ENCODE measurements around the gene GPATCH1. TPM values are rescaled to one million over a fixed set of nuclear protein-coding genes. Genes with fewer than 3 reads are reported as not detected.

GPATCH1 gene
- total and polyA plus RNA-seq, 2 of the 13 experiments (the other 11 are each of a cell fraction or from before 2014, with no cell fraction given) = 6.8 to 6.9 TPM

- TF ChIP-seq PBX3 (CRISPR knock-in tag; IDR thresholded peaks at IDR 0.05; ENCODE audit: borderline replicate concordance) (no peak), E2F5 (CRISPR knock-in tag; conservative IDR thresholded peaks at IDR 0.05) (no peak), IRF1 (CRISPR knock-in tag; IDR thresholded peaks at IDR 0.05; ENCODE audit: low read depth) (0 out of 2 replicates have a peak, but pooled peaks have one; percentile 49), FUBP1 (CRISPR knock-in tag; IDR thresholded peaks at IDR 0.05; ENCODE audit: borderline replicate concordance) (no peak), ZNF451 (CRISPR knock-in tag; IDR thresholded peaks at IDR 0.05) (no peak), TFDP1 (CRISPR knock-in tag; IDR thresholded peaks at IDR 0.05; ENCODE audit: borderline replicate concordance) (no peak; the same call in 1 of the 2 replicates), ZNF557 (CRISPR knock-in tag; IDR thresholded peaks at IDR 0.05) (no peak), ESRRA (CRISPR knock-in tag; IDR thresholded peaks at IDR 0.05; ENCODE audit: low read depth) (peak; percentile 66; the same call in 1 of the 2 replicates), U2AF1 (optimal IDR thresholded peaks at IDR 0.05; ENCODE audit: low read depth, low read length) (no peak), HMG20B (CRISPR knock-in tag; conservative IDR thresholded peaks at IDR 0.05) (0 out of 2 replicates have a peak, but pooled peaks have one; percentile 19), EP300 (IDR thresholded peaks at IDR 0.05; ENCODE audit: low read depth in 2 of 2, low read length in 2 of 2) (peak; percentile 90 to 95; a peak in 3 of 4 replicates), EP300 (CRISPR knock-in tag; IDR thresholded peaks at IDR 0.05; ENCODE audit: borderline replicate concordance) (peak; percentile 92), SMAD9 (CRISPR knock-in tag; IDR thresholded peaks at IDR 0.05) (no peak), KLF13 (CRISPR knock-in tag; IDR thresholded peaks at IDR 0.05) (no peak)
- TF ChIP-seq, protein P1, sequence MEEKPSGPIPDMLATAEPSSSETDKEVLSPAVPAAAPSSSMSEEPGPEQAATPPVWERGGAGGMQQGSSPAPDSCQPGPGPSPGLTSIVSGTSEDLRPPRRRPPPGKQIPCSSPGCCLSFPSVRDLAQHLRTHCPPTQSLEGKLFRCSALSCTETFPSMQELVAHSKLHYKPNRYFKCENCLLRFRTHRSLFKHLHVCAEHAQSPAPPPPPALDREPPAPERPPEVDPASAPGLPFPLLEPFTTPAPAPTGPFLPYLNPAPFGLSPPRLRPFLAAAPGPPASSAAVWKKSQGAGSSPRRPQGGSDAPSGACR (CRISPR knock-in tag; IDR thresholded peaks at IDR 0.05) = peak; percentile 77; the same call in 1 of the 2 replicates
- TF ChIP-seq, protein P2, sequence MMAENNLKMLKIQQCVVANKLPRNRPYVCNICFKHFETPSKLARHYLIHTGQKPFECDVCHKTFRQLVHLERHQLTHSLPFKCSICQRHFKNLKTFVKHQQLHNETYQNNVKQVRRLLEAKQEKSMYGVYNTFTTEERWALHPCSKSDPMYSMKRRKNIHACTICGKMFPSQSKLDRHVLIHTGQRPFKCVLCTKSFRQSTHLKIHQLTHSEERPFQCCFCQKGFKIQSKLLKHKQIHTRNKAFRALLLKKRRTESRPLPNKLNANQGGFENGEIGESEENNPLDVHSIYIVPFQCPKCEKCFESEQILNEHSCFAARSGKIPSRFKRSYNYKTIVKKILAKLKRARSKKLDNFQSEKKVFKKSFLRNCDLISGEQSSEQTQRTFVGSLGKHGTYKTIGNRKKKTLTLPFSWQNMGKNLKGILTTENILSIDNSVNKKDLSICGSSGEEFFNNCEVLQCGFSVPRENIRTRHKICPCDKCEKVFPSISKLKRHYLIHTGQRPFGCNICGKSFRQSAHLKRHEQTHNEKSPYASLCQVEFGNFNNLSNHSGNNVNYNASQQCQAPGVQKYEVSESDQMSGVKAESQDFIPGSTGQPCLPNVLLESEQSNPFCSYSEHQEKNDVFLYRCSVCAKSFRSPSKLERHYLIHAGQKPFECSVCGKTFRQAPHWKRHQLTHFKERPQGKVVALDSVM (CRISPR knock-in tag; IDR thresholded peaks at IDR 0.05) = no peak
These were observed 39.8 kb upstream of the GPATCH1 start (continued) for GRCh38 chr19:33040994-33041827.
